GM23338 (cell line): ENCODE results near the gene CRACDL. TPM values are rescaled to one million over a fixed set of nuclear protein-coding genes. Genes with fewer than 3 reads are reported as not detected.

ENCODE experiments used
- ATAC-seq: fragments of 200-7000 bp; cut with Tn5 transposase; 3 replicates; pipeline ENCODE4 v1.9.1; 2020
- DNase-seq: peaks from one replicate; pipeline ENCODE4 v3.0.0-alpha.2; 2015; ENCODE audit warnings: low spot score
- H2AFZ ChIP-seq: fragments of 200-600 bp; sonication (generic); 2 replicates; pipeline ENCODE4 v1.8.0; 2016; ENCODE audit warnings: antibody characterized with exemption, mild to moderate bottlenecking, moderate library complexity
- H3F3A ChIP-seq: fragments of 200-600 bp; sonication (generic); replicated peaks from 2 replicates; pipeline ENCODE4 v1.8.0; 2017; ENCODE audit warnings: antibody characterized with exemption, mixed run types, low read depth
- H3K27ac ChIP-seq: fragments of 200-600 bp; sonication (generic); 2 replicates; pipeline ENCODE4 v1.6.1; 2016; ENCODE audit warnings: low read depth
- H3K27me3 ChIP-seq: fragments of 200-600 bp; sonication (generic); 2 replicates; pipeline ENCODE4 v1.8.0; 2016; ENCODE audit warnings: mild to moderate bottlenecking, mixed run types, moderate library complexity; ENCODE audit not compliant: insufficient read depth
- H3K36me3 ChIP-seq: fragments of 200-600 bp; sonication (generic); 2 replicates; pipeline ENCODE4 v1.8.0; 2016; ENCODE audit warnings: mild to moderate bottlenecking; ENCODE audit not compliant: insufficient read depth
- H3K4me1 ChIP-seq: fragments of 200-600 bp; sonication (generic); 2 replicates; pipeline ENCODE4 v1.8.0; 2016; ENCODE audit warnings: mild to moderate bottlenecking, moderate library complexity; ENCODE audit not compliant: insufficient read depth
- H3K4me2 ChIP-seq: fragments of 200-600 bp; sonication (generic); 2 replicates; pipeline ENCODE4 v1.7.1; 2017; ENCODE audit warnings: mixed run types
- H3K4me3 ChIP-seq: fragments of 200-600 bp; sonication (generic); 2 replicates; pipeline ENCODE4 v1.6.1; 2016; ENCODE audit warnings: mixed run types
- H3K79me2 ChIP-seq: fragments of 200-600 bp; sonication (generic); replicated peaks from 2 replicates; pipeline ENCODE4 v1.8.0; 2017; ENCODE audit warnings: mild to moderate bottlenecking; ENCODE audit not compliant: insufficient read depth
- H3K9me2 ChIP-seq: fragments of 200-600 bp; sonication (generic); 2 replicates; pipeline ENCODE4 v1.8.0; 2017; ENCODE audit not compliant: insufficient read depth
- H4K20me1 ChIP-seq: fragments of 200-600 bp; sonication (generic); replicated peaks from 2 replicates; pipeline ENCODE4 v1.8.0; 2017; ENCODE audit warnings: mild to moderate bottlenecking; ENCODE audit not compliant: insufficient read depth
- H3K27ac Mint-ChIP-seq: 2 replicates; pipeline ENCODE4 v1.8.0; 2020; ENCODE audit warnings: inconsistent platforms, mild to moderate bottlenecking, moderate library complexity, mixed read lengths
- H3K27me3 Mint-ChIP-seq: 3 replicates; pipeline ENCODE4 v1.8.0; 2022; ENCODE audit warnings: low read depth, mild to moderate bottlenecking, moderate library complexity, mixed read lengths, inconsistent platforms; ENCODE audit not compliant: insufficient read depth, poor library complexity
- H3K36me3 Mint-ChIP-seq: 3 replicates; pipeline ENCODE4 v1.8.0; 2021; ENCODE audit warnings: low read depth, mild to moderate bottlenecking, inconsistent platforms, moderate library complexity, mixed read lengths
- H3K4me1 Mint-ChIP-seq: 3 replicates; pipeline ENCODE4 v1.8.0; 2020; ENCODE audit warnings: mild to moderate bottlenecking, inconsistent platforms, mixed read lengths
- H3K4me3 Mint-ChIP-seq: 3 replicates; pipeline ENCODE4 v1.8.0; 2021; ENCODE audit warnings: moderate library complexity, mild to moderate bottlenecking, inconsistent platforms, mixed read lengths
- H3K9me3 Mint-ChIP-seq: 3 replicates; pipeline ENCODE4 v1.8.0; 2020; ENCODE audit warnings: moderate library complexity, mild to moderate bottlenecking, inconsistent platforms, mixed read lengths
- CREB1 ChIP-seq: fragments of 250-450 bp; sonication (Bioruptor Pico); IDR thresholded peaks from 2 replicates; pipeline ENCODE4 v1.5.0; 2020; ENCODE audit warnings: low read depth, mild to moderate bottlenecking, moderate library complexity
- CTCF ChIP-seq, 2 experiments: fragments of 200-600 bp in 1 of 2; sonication (generic) in 1 of 2; conservative IDR thresholded peaks; 2 replicates each; pipeline versions ENCODE4 v1.5.1 to v1.6.1; 2016 to 2017; ENCODE audit warnings: antibody characterized with exemption in 2 of 2, low read depth in 2 of 2, mild to moderate bottlenecking in 2 of 2, moderate library complexity in 1 of 2
- ETS1 ChIP-seq: IDR thresholded peaks from 2 replicates; pipeline ENCODE4 v1.6.1; 2016; ENCODE audit warnings: antibody characterized with exemption
- EZH2 ChIP-seq: fragments of 200-600 bp; sonication (generic); IDR thresholded peaks from one replicate; pipeline ENCODE4 v1.8.0; 2017; ENCODE audit warnings: antibody characterized with exemption, mild to moderate bottlenecking, low read depth; ENCODE audit not compliant: unreplicated experiment
- EZH2phosphoT487 ChIP-seq: fragments of 200-600 bp; sonication (generic); IDR thresholded peaks from one replicate; pipeline ENCODE4 v1.8.1; 2018; ENCODE audit warnings: antibody characterized with exemption; ENCODE audit not compliant: unreplicated experiment
- JUNB ChIP-seq: IDR thresholded peaks from one replicate; pipeline ENCODE4 v1.6.1; 2016; ENCODE audit warnings: antibody characterized with exemption; ENCODE audit not compliant: unreplicated experiment
- NANOG ChIP-seq: IDR thresholded peaks from 2 replicates; pipeline ENCODE4 v1.6.1; 2016; ENCODE audit warnings: antibody characterized with exemption, borderline replicate concordance
- POLR2AphosphoS5 ChIP-seq: IDR thresholded peaks from 2 replicates; pipeline ENCODE4 v1.6.1; 2016; ENCODE audit warnings: antibody characterized with exemption, low read depth
- REST ChIP-seq: IDR thresholded peaks from one replicate; pipeline ENCODE4 v1.6.1; 2018; ENCODE audit warnings: antibody characterized with exemption; ENCODE audit not compliant: unreplicated experiment
- STAT1 ChIP-seq: IDR thresholded peaks from one replicate; pipeline ENCODE4 v1.6.1; 2016; ENCODE audit warnings: antibody characterized with exemption; ENCODE audit not compliant: unreplicated experiment
- ZNF114 ChIP-seq: fragments of 250-450 bp; sonication (Bioruptor Pico); IDR thresholded peaks from 2 replicates; pipeline ENCODE4 v1.5.0; 2020; ENCODE audit warnings: mild to moderate bottlenecking, moderate library complexity
- ZNF331 ChIP-seq: fragments of 250-450 bp; sonication (Bioruptor Pico); IDR thresholded peaks from 2 replicates; pipeline ENCODE4 v1.5.0; 2020; ENCODE audit warnings: low read depth, mild to moderate bottlenecking, moderate library complexity
- ZNF462 ChIP-seq: fragments of 250-450 bp; sonication (Bioruptor Pico); IDR thresholded peaks from 2 replicates; pipeline ENCODE4 v1.5.0; 2020; ENCODE audit warnings: mild to moderate bottlenecking, moderate library complexity
- polyA plus RNA-seq: library from polyadenylated mRNA; unstranded; fragments of >200 nt; fragmentation: Nextera tagmentation; extraction: Ambion mirVana; gene quantifications from 2 replicates; pipeline ENCODE4 v1.2.1, GENCODE V29; 2016
- total RNA-seq: library from RNA; depleted of rRNA; stranded (reverse); fragments of >200 nt; shearing (Covaris generic); gene quantifications from 2 replicates; pipeline ENCODE4 v1.2.3, GENCODE V29; 2014

The CRACDL gene
- total and polyA plus RNA-seq, 2 experiments from 2014 or later = 0.14 to 0.16 TPM

- no peak overlapping the region for H3K4me3 Mint-ChIP-seq
- no peaks in the 10 kb centered on the region for H3F3A ChIP-seq
- no peaks in the 10 kb centered on the region for H4K20me1 ChIP-seq
- no peak overlapping the region for H3K4me3 ChIP-seq
- no peaks in the 10 kb centered on the region for H3K9me2 ChIP-seq
- H3K27me3 Mint-ChIP-seq = peaks cover 4% of the 10 kb centered on the region
- TF ChIP-seq EZH2phosphoT487 (no peak), STAT1 (no peak), ZNF462 (CRISPR knock-in tag) (no peak), NANOG (no peak), JUNB (no peak), REST (no peak), CTCF (conservative IDR thresholded peaks at IDR 0.05; ENCODE audit: low read depth in 2 of 2) (no peak), ETS1 (no peak), CREB1 (CRISPR knock-in tag) (no peak), ZNF114 (CRISPR knock-in tag) (no peak), POLR2AphosphoS5 (no peak), ZNF331 (CRISPR knock-in tag) (no peak), EZH2 (no peak)
- no peak overlapping the region for H3K4me2 ChIP-seq
- H3K4me1 ChIP-seq = no peaks in the 10 kb centered on the region; the same call in 1 of the 2 replicates
- H3K27me3 ChIP-seq = no peaks in the 10 kb centered on the region
- no peak overlapping the region for H3K27ac ChIP-seq
- no peaks in the 10 kb centered on the region for H3K36me3 Mint-ChIP-seq
- no peaks in the 10 kb centered on the region for H3K36me3 ChIP-seq
- ATAC-seq = peak; percentile 44; the same call in 2 of the 3 replicates
- H3K27ac Mint-ChIP-seq = no peak overlapping the region
- no peak for DNase-seq
- no peaks in the 10 kb centered on the region for H3K79me2 ChIP-seq
- H3K4me1 Mint-ChIP-seq = peaks cover 17% of the 10 kb centered on the region; the same call in 2 of the 3 replicates
- no peaks in the 10 kb centered on the region for H3K9me3 Mint-ChIP-seq
- peak overlapping the region; percentile 66; the same call in 1 of the 2 replicates for H2AFZ ChIP-seq
These were observed 130.4 kb downstream of the CRACDL start for GRCh38 chr2:98805412-98806171.
